Measurements from ENCODE around the gene PCDH17. TPM values are rescaled to one million over a fixed set of nuclear protein-coding genes. Genes with fewer than 3 reads are reported as not detected.
A peak's percentile ranks its signal among the peaks of the same experiment; 100 is the strongest.

PCDH17 gene
- total and polyA plus RNA-seq, 2 of the 8 experiments (the other 6 are each of a cell fraction or from before 2014, with no cell fraction given): 0.20 to 0.60 TPM

- Histone ChIP-seq H3K9ac (replicated peaks in 1 of 4; ENCODE audit: extremely low read depth in 1 of 4, low read depth in 3 of 4, low read length in 3 of 4) (no peak overlapping the region), H4K8ac (ENCODE audit: extremely low read depth, insufficient read depth, low read length) (no peak overlapping the region), H3K4me2 (ENCODE audit: insufficient read depth in 1 of 2, low read depth in 2 of 2, low read length in 2 of 2) (no peak overlapping the region), H3K27me3 (replicated peaks in 1 of 4; ENCODE audit: control insufficient read depth in 3 of 4, extremely low read depth in 1 of 4, insufficient read depth in 3 of 4, low read length in 3 of 4) (no peaks in the 10 kb centered on the region), H2BK120ac (replicated peaks; ENCODE audit: low read depth, low read length) (no peak overlapping the region), H3K27ac (ENCODE audit: low read depth, low read length) (no peak overlapping the region), H3K36me3 (ENCODE audit: control insufficient read depth in 2 of 4, insufficient read depth in 4 of 4, low read length in 3 of 4) (no peaks in the 10 kb centered on the region), H2AK5ac (ENCODE audit: low read depth, low read length) (no peak overlapping the region), H3K9me3 (ENCODE audit: insufficient read depth in 2 of 2, low read depth in 1 of 2, low read length in 1 of 2) (no peaks in the 10 kb centered on the region), H2BK12ac (ENCODE audit: low read depth, low read length) (no peak overlapping the region), H2BK5ac (ENCODE audit: low read depth, low read length) (no peak overlapping the region), H3K23ac (ENCODE audit: insufficient read length) (no peak overlapping the region), H3K79me2 (ENCODE audit: control insufficient read depth in 1 of 2, insufficient read depth in 2 of 2, low read length in 2 of 2) (no peaks in the 10 kb centered on the region), H4K20me1 (replicated peaks in 1 of 2; ENCODE audit: control insufficient read depth in 1 of 2, insufficient read depth in 2 of 2, low read length in 2 of 2) (no peaks in the 10 kb centered on the region), H4K91ac (replicated peaks; ENCODE audit: insufficient read length, low read length) (no peak overlapping the region), H3K4ac (replicated peaks; ENCODE audit: insufficient read length, low read depth, low read length) (no peak overlapping the region), H3K4me3 (ENCODE audit: extremely low read depth in 1 of 4, insufficient read depth in 2 of 4, low read depth in 3 of 4, low read length in 4 of 4) (no peak overlapping the region), H3K56ac (replicated peaks; ENCODE audit: insufficient read length, low read depth, low read length) (no peak overlapping the region), H2AFZ (ENCODE audit: low read length) (no peak overlapping the region), H3K23me2 (ENCODE audit: low read depth, low read length) (no peaks in the 10 kb centered on the region), H3K14ac (ENCODE audit: insufficient read length) (no peak overlapping the region), H3K4me1 (replicated peaks in 1 of 4; ENCODE audit: control insufficient read depth in 3 of 4, insufficient read depth in 4 of 4, low read length in 3 of 4) (no peaks in the 10 kb centered on the region; a peak in 1 of 7 replicates), H2BK20ac (ENCODE audit: low read length) (no peak overlapping the region), H3K79me1 (ENCODE audit: low read depth, low read length) (no peaks in the 10 kb centered on the region), H2BK15ac (ENCODE audit: low read length) (no peak overlapping the region), H4K5ac (ENCODE audit: insufficient read length, low read depth, low read length) (no peak overlapping the region), H3K18ac (ENCODE audit: extremely low read depth, low read length) (no peak overlapping the region)
- FAIRE-seq: peak; percentile 65
- TF ChIP-seq RAD21 (IDR thresholded peaks at IDR 0.05 in 1 of 2, conservative IDR thresholded peaks at IDR 0.05 in 1 of 2; ENCODE audit: low read depth in 2 of 2, low read length in 2 of 2): peak; percentile 85 to 88
- TF ChIP-seq E2F6 (IDR thresholded peaks at IDR 0.05): no peak
- peak in 2 of 3 experiments; percentile 67 to 71; a peak in 3 of 4 replicates for TF ChIP-seq CTCF (IDR thresholded peaks at IDR 0.05; ENCODE audit: control extremely low read depth in 1 of 3, insufficient read depth in 1 of 3, low read depth in 1 of 3, low read length in 3 of 3)
- WGBS, 2 experiments (ENCODE audit: extremely low coverage in 1 of 2, insufficient coverage in 1 of 2, insufficient read length in 1 of 2, insufficient replicate concordance in 2 of 2, low coverage in 1 of 2, low lambda C conversion rate in 2 of 2, missing lambda C conversion rate in 1 of 2): 25% methylated on average over 3 of the region's 3 CpGs; no CpG with 5 or more reads in 1 of the 2 experiments
- no peak for DNase-seq (ENCODE audit: low read depth in 1 of 2, low spot score in 2 of 2)
- POLR2A ChIA-PET (ENCODE audit: partially characterized antibody): interaction anchor here (1.5 kb wide), 1 partner anchor 84 kb away, joined by 5 read pairs; no protein-coding TSS in a partner anchor
- CTCF ChIA-PET (ENCODE audit: partially characterized antibody): interaction anchor here (0.6 to 8.2 kb wide), 16 partner anchors 10 to 1380 kb away, joined by 3 to 107 read pairs (median 4); partner anchors contain the start of gene PCDH17
These were observed 84.8 kb downstream of the PCDH17 start for GRCh38 chr13:57716295-57716694.

All from H1 (cell line).